RWPE2 (cell line): ENCODE data around the gene SERPINB3.

ENCODE experiments used
- ATAC-seq: fragments of 200-7000 bp; cut with Tn5 transposase; 3 replicates; pipeline ENCODE4 v1.9.1; 2021; ENCODE audit warnings: low read depth
- DNase-seq: peaks from one replicate; pipeline ENCODE4 v3.0.0-alpha.2; 2020; ENCODE audit warnings: low spot score
- H3K27ac ChIP-seq: fragments of 450-650 bp; 2 replicates; pipeline ENCODE4 v1.5.1; 2017; ENCODE audit warnings: mild to moderate bottlenecking; ENCODE audit not compliant: poor library complexity, severe bottlenecking
- H3K27me3 ChIP-seq: fragments of 250-450 bp; sonication (Bioruptor Pico); 2 replicates; pipeline ENCODE4 v1.5.1; 2021; ENCODE audit warnings: mild to moderate bottlenecking, moderate library complexity; ENCODE audit not compliant: insufficient read depth, poor library complexity, severe bottlenecking
- H3K36me3 ChIP-seq: fragments of 250-450 bp; sonication (Bioruptor Pico); 2 replicates; pipeline ENCODE4 v1.5.1; 2020; ENCODE audit warnings: low read depth, mild to moderate bottlenecking, moderate library complexity
- H3K4me1 ChIP-seq: fragments of 250-450 bp; sonication (Bioruptor Pico); 2 replicates; pipeline ENCODE4 v1.5.1; 2021; ENCODE audit warnings: mild to moderate bottlenecking, moderate library complexity; ENCODE audit not compliant: insufficient read depth, poor library complexity, severe bottlenecking
- H3K4me3 ChIP-seq: fragments of 250-450 bp; sonication (Bioruptor Pico); 2 replicates; pipeline ENCODE4 v1.5.1; 2021; ENCODE audit warnings: mild to moderate bottlenecking, moderate library complexity; ENCODE audit not compliant: severe bottlenecking
- H3K9me3 ChIP-seq: fragments of 250-450 bp; sonication (Bioruptor Pico); 2 replicates; pipeline ENCODE4 v1.5.1; 2021; ENCODE audit warnings: mild to moderate bottlenecking, moderate library complexity; ENCODE audit not compliant: severe bottlenecking
- CTCF ChIP-seq: fragments of 450-650 bp; IDR thresholded peaks from one replicate; pipeline ENCODE4 v1.5.1; 2017; ENCODE audit warnings: mild to moderate bottlenecking, moderate library complexity; ENCODE audit not compliant: poor library complexity, severe bottlenecking

The SERPINB3 gene

GRCh38 chr18:63701952-63702351 lies 40.3 kb upstream of the SERPINB3 start:
- DNase-seq (no peak), ATAC-seq (no peak)
- no peaks in the 10 kb centered on the region for H3K36me3 ChIP-seq
- H3K27ac ChIP-seq = no peak overlapping the region
- H3K4me3 ChIP-seq = no peak overlapping the region
- no peak for TF ChIP-seq CTCF
- no peaks in the 10 kb centered on the region for H3K27me3 ChIP-seq
- no peaks in the 10 kb centered on the region for H3K9me3 ChIP-seq
- H3K4me1 ChIP-seq = no peaks in the 10 kb centered on the region

DNA sequence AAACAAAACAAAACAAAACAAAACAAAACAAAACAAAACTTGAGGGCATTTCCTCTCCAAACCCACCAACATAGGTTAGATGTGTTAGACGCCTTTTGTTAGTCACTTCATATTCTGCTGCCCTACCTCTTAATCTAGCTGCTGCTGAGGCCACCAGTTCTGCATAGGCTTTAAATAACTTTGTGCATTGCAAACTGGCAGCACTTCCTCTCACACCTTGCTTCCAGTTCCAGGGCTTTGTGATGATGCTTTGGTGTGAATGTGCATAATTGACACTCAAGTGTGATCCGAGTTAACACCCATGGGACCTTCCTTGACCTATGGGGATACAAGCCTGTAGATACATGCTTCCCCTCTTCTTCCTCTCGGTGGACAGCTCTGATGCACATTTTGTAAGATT lies 38.8 kb upstream of the SERPINB3 start:
- Histone ChIP-seq H3K27me3 (no peaks in the 10 kb centered on the region), H3K27ac (no peak overlapping the region), H3K4me3 (no peak overlapping the region), H3K4me1 (no peaks in the 10 kb centered on the region), H3K9me3 (no peaks in the 10 kb centered on the region), H3K36me3 (no peaks in the 10 kb centered on the region)
- no peak for DNase-seq
- no peak for TF ChIP-seq CTCF
- no peak for ATAC-seq

- Histone ChIP-seq H3K9me3 (no peaks in the 10 kb centered on the region), H3K27me3 (no peaks in the 10 kb centered on the region)
Measured at GRCh38 chr18:63697097-63697660, 35.5 kb upstream of the SERPINB3 start.

GRCh38 chr18:63689064-63689463 lies 27.4 kb upstream of the SERPINB3 start:
- ATAC-seq = no peak
- no peak for TF ChIP-seq CTCF
- Histone ChIP-seq H3K27me3 (no peaks in the 10 kb centered on the region), H3K36me3 (no peaks in the 10 kb centered on the region), H3K4me1 (peaks cover 10% of the 10 kb centered on the region), H3K9me3 (no peaks in the 10 kb centered on the region), H3K27ac (no peak overlapping the region), H3K4me3 (no peak overlapping the region)
- DNase-seq = no peak

More at GRCh38 chr18:63697097-63697660, 35.5 kb upstream of the SERPINB3 start:
- Histone ChIP-seq H3K36me3 (no peaks in the 10 kb centered on the region), H3K4me1 (no peaks in the 10 kb centered on the region), H3K27ac (no peak overlapping the region), H3K4me3 (no peak overlapping the region)
- ATAC-seq (no peak), DNase-seq (no peak)
- TF ChIP-seq CTCF = no peak

DNA sequence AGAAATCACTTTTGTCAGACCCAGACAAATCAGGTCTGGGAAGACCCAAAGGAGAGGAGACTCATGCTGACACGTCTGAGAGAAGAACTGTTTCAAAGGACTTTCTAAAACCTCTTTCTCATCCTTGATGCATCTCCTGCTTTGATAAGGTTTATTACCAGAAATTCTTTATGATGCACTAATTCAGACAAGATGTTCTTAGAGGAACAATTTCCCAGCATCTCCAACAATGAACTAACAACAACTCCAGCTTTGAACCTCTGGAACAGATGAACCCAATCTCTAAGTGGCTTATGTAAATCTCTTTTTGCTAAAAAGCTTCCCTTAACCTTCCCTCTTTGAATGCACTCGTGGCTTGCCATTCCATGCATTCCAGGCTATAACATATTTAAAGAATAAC lies 25.2 kb upstream of the SERPINB3 start:
- Histone ChIP-seq H3K4me3 (no peak overlapping the region), H3K27me3 (no peaks in the 10 kb centered on the region), H3K27ac (no peak overlapping the region), H3K4me1 (peaks cover 30% of the 10 kb centered on the region), H3K36me3 (no peaks in the 10 kb centered on the region), H3K9me3 (no peaks in the 10 kb centered on the region)
- no peak for TF ChIP-seq CTCF
- ATAC-seq (no peak), DNase-seq (no peak)
